ENCODE data around the gene TMEM123.

The TMEM123 gene

GRCh38 chr11:102488208-102488607 lies 35.6 kb upstream of the TMEM123 start:
- Histone ChIP-seq H3K27ac (ENCODE audit: low read depth, low read length, severe bottlenecking) (no peak overlapping the region), H3K4me1 (ENCODE audit: control insufficient read depth, insufficient read depth, low read length, poor library complexity, severe bottlenecking) (no peaks in the 10 kb centered on the region), H3K4me3 (ENCODE audit: extremely low read depth, insufficient read depth, low read length, poor library complexity, severe bottlenecking) (no peak overlapping the region), H3K9me3 (ENCODE audit: control insufficient read depth, low read length) (no peaks in the 10 kb centered on the region), H3K36me3 (ENCODE audit: control insufficient read depth, insufficient read depth, low read length) (no peaks in the 10 kb centered on the region)
- 86 to 93% methylated on average over 3 of the region's 3 CpGs for WGBS, 2 experiments (ENCODE audit: insufficient coverage in 2 of 2)

GRCh38 chr11:102487214-102487613 lies 34.6 kb upstream of the TMEM123 start:
- 80% methylated on average over 1 of the region's 1 CpG; no CpG with 5 or more reads in 1 of the 2 experiments for WGBS, 2 experiments (ENCODE audit: insufficient coverage in 2 of 2)
- H3K9me3 ChIP-seq (ENCODE audit: control insufficient read depth, low read length): no peaks in the 10 kb centered on the region
- H3K4me1 ChIP-seq (ENCODE audit: control insufficient read depth, insufficient read depth, low read length, poor library complexity, severe bottlenecking): no peaks in the 10 kb centered on the region
- H3K27ac ChIP-seq (ENCODE audit: low read depth, low read length, severe bottlenecking): no peak overlapping the region
- H3K36me3 ChIP-seq (ENCODE audit: control insufficient read depth, insufficient read depth, low read length): no peaks in the 10 kb centered on the region
- H3K4me3 ChIP-seq (ENCODE audit: extremely low read depth, insufficient read depth, low read length, poor library complexity, severe bottlenecking): no peak overlapping the region

GRCh38 chr11:102486584-102486983 lies 34.0 kb upstream of the TMEM123 start:
- 90 to 100% methylated on average over 1 to 2 of the region's 2 CpGs for WGBS, 2 experiments (ENCODE audit: insufficient coverage in 2 of 2)
- no peak overlapping the region for H3K4me3 ChIP-seq (ENCODE audit: extremely low read depth, insufficient read depth, low read length, poor library complexity, severe bottlenecking)
- no peak overlapping the region for H3K27ac ChIP-seq (ENCODE audit: low read depth, low read length, severe bottlenecking)
- no peaks in the 10 kb centered on the region for H3K9me3 ChIP-seq (ENCODE audit: control insufficient read depth, low read length)
- no peaks in the 10 kb centered on the region for H3K36me3 ChIP-seq (ENCODE audit: control insufficient read depth, insufficient read depth, low read length)
- no peaks in the 10 kb centered on the region for H3K4me1 ChIP-seq (ENCODE audit: control insufficient read depth, insufficient read depth, low read length, poor library complexity, severe bottlenecking)

GRCh38 chr11:102485095-102485722 lies 32.6 kb upstream of the TMEM123 start:
- WGBS, 2 experiments (ENCODE audit: insufficient coverage in 2 of 2): no CpG with 5 or more reads among the region's 2 CpGs
- H3K4me1 ChIP-seq (ENCODE audit: control insufficient read depth, insufficient read depth, low read length, poor library complexity, severe bottlenecking): no peaks in the 10 kb centered on the region
- no peaks in the 10 kb centered on the region for H3K36me3 ChIP-seq (ENCODE audit: control insufficient read depth, insufficient read depth, low read length)
- no peaks in the 10 kb centered on the region for H3K9me3 ChIP-seq (ENCODE audit: control insufficient read depth, low read length)
- no peak overlapping the region for H3K4me3 ChIP-seq (ENCODE audit: extremely low read depth, insufficient read depth, low read length, poor library complexity, severe bottlenecking)
- no peak overlapping the region for H3K27ac ChIP-seq (ENCODE audit: low read depth, low read length, severe bottlenecking)

GRCh38 chr11:102482433-102482832 lies 29.9 kb upstream of the TMEM123 start:
- H3K36me3 ChIP-seq (ENCODE audit: control insufficient read depth, insufficient read depth, low read length): no peaks in the 10 kb centered on the region
- no peak overlapping the region for H3K4me3 ChIP-seq (ENCODE audit: extremely low read depth, insufficient read depth, low read length, poor library complexity, severe bottlenecking)
- peaks cover under 1% of the 10 kb centered on the region for H3K4me1 ChIP-seq (ENCODE audit: control insufficient read depth, insufficient read depth, low read length, poor library complexity, severe bottlenecking)
- no peaks in the 10 kb centered on the region for H3K9me3 ChIP-seq (ENCODE audit: control insufficient read depth, low read length)
- WGBS, 2 experiments (ENCODE audit: insufficient coverage in 2 of 2): 86 to 92% methylated on average over 2 of the region's 3 CpGs
- no peak overlapping the region for H3K27ac ChIP-seq (ENCODE audit: low read depth, low read length, severe bottlenecking)

GRCh38 chr11:102479733-102480132 lies 27.2 kb upstream of the TMEM123 start:
- Histone ChIP-seq H3K27ac (ENCODE audit: low read depth, low read length, severe bottlenecking) (no peak overlapping the region), H3K4me1 (ENCODE audit: control insufficient read depth, insufficient read depth, low read length, poor library complexity, severe bottlenecking) (peaks cover 8% of the 10 kb centered on the region), H3K9me3 (ENCODE audit: control insufficient read depth, low read length) (no peaks in the 10 kb centered on the region), H3K36me3 (ENCODE audit: control insufficient read depth, insufficient read depth, low read length) (no peaks in the 10 kb centered on the region), H3K4me3 (ENCODE audit: extremely low read depth, insufficient read depth, low read length, poor library complexity, severe bottlenecking) (no peak overlapping the region)
- WGBS, 2 experiments (ENCODE audit: insufficient coverage in 2 of 2): 91 to 100% methylated on average over 1 of the region's 2 CpGs

GRCh38 chr11:102478673-102479299 lies 26.2 kb upstream of the TMEM123 start:
- Histone ChIP-seq H3K36me3 (ENCODE audit: control insufficient read depth, insufficient read depth, low read length) (no peaks in the 10 kb centered on the region), H3K4me3 (ENCODE audit: extremely low read depth, insufficient read depth, low read length, poor library complexity, severe bottlenecking) (no peak overlapping the region), H3K27ac (ENCODE audit: low read depth, low read length, severe bottlenecking) (no peak overlapping the region), H3K9me3 (ENCODE audit: control insufficient read depth, low read length) (no peaks in the 10 kb centered on the region), H3K4me1 (ENCODE audit: control insufficient read depth, insufficient read depth, low read length, poor library complexity, severe bottlenecking) (peaks cover 8% of the 10 kb centered on the region)
- WGBS, 2 experiments (ENCODE audit: insufficient coverage in 2 of 2): no CpG with 5 or more reads among the region's 1 CpG

GRCh38 chr11:102476812-102477211 lies 24.2 kb upstream of the TMEM123 start:
- H3K36me3 ChIP-seq (ENCODE audit: control insufficient read depth, insufficient read depth, low read length): no peaks in the 10 kb centered on the region
- peaks cover 8% of the 10 kb centered on the region for H3K4me1 ChIP-seq (ENCODE audit: control insufficient read depth, insufficient read depth, low read length, poor library complexity, severe bottlenecking)
- WGBS, 2 experiments (ENCODE audit: insufficient coverage in 2 of 2): 0 to 33% methylated on average over 1 of the region's 1 CpG
- no peak overlapping the region for H3K27ac ChIP-seq (ENCODE audit: low read depth, low read length, severe bottlenecking)
- H3K9me3 ChIP-seq (ENCODE audit: control insufficient read depth, low read length): no peaks in the 10 kb centered on the region
- H3K4me3 ChIP-seq (ENCODE audit: extremely low read depth, insufficient read depth, low read length, poor library complexity, severe bottlenecking): no peak overlapping the region

- no peaks in the 10 kb centered on the region for H3K9me3 ChIP-seq (ENCODE audit: control insufficient read depth, low read length)
- H3K4me3 ChIP-seq (ENCODE audit: extremely low read depth, insufficient read depth, low read length, poor library complexity, severe bottlenecking): no peak overlapping the region
- WGBS, 2 experiments (ENCODE audit: insufficient coverage in 2 of 2): no CpG with 5 or more reads among the region's 1 CpG
- H3K27ac ChIP-seq (ENCODE audit: low read depth, low read length, severe bottlenecking): no peak overlapping the region
- peaks cover 8% of the 10 kb centered on the region for H3K4me1 ChIP-seq (ENCODE audit: control insufficient read depth, insufficient read depth, low read length, poor library complexity, severe bottlenecking)
- H3K36me3 ChIP-seq (ENCODE audit: control insufficient read depth, insufficient read depth, low read length): no peaks in the 10 kb centered on the region
These were observed 23.5 kb upstream of the TMEM123 start for GRCh38 chr11:102476069-102476468.

- Histone ChIP-seq H3K4me1 (ENCODE audit: control insufficient read depth, insufficient read depth, low read length, poor library complexity, severe bottlenecking) (peaks cover 8% of the 10 kb centered on the region), H3K4me3 (ENCODE audit: extremely low read depth, insufficient read depth, low read length, poor library complexity, severe bottlenecking) (no peak overlapping the region), H3K36me3 (ENCODE audit: control insufficient read depth, insufficient read depth, low read length) (no peaks in the 10 kb centered on the region), H3K9me3 (ENCODE audit: control insufficient read depth, low read length) (no peaks in the 10 kb centered on the region), H3K27ac (ENCODE audit: low read depth, low read length, severe bottlenecking) (no peak overlapping the region)
- 89 to 91% methylated on average over 4 to 5 of the region's 5 CpGs for WGBS, 2 experiments (ENCODE audit: insufficient coverage in 2 of 2)
These were observed 21.0 kb upstream of the TMEM123 start for GRCh38 chr11:102473543-102473942.

- Histone ChIP-seq H3K4me1 (ENCODE audit: control insufficient read depth, insufficient read depth, low read length, poor library complexity, severe bottlenecking) (peaks cover 5% of the 10 kb centered on the region), H3K27ac (ENCODE audit: low read depth, low read length, severe bottlenecking) (no peak overlapping the region), H3K4me3 (ENCODE audit: extremely low read depth, insufficient read depth, low read length, poor library complexity, severe bottlenecking) (no peak overlapping the region), H3K9me3 (ENCODE audit: control insufficient read depth, low read length) (no peaks in the 10 kb centered on the region), H3K36me3 (ENCODE audit: control insufficient read depth, insufficient read depth, low read length) (no peaks in the 10 kb centered on the region)
- 96 to 97% methylated on average over 4 of the region's 4 CpGs for WGBS, 2 experiments (ENCODE audit: insufficient coverage in 2 of 2)
These were observed 19.6 kb upstream of the TMEM123 start for GRCh38 chr11:102472127-102472526.
